Measurements from ENCODE around the gene GNLY.
"Not testable (repeated sequence)": the region's sequence is repeated elsewhere in the genome, so short reads cannot be mapped to it uniquely, and the experiment has no call there.

GNLY gene

DNA sequence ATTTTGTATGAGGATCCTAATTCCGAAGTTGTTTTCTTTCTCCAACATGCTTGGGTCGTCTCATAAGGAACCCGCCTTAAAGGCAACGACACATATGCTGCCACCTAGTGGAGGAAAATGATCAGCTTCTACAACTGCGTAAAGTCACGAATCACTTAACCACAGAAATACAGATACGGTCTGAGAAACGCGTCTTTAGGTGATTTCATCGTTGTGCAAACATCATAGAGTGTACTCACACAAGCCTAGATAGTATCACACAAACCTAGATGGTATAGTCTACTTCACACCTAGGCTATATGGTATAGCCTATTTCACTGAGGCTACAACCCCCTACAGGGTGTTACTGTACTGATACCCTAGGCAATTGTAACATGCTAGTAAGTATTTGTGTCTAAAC, 13.1 kb downstream of the GNLY start:
- DNase-seq (ENCODE audit: low read depth, low spot score): peak; percentile 48

DNA sequence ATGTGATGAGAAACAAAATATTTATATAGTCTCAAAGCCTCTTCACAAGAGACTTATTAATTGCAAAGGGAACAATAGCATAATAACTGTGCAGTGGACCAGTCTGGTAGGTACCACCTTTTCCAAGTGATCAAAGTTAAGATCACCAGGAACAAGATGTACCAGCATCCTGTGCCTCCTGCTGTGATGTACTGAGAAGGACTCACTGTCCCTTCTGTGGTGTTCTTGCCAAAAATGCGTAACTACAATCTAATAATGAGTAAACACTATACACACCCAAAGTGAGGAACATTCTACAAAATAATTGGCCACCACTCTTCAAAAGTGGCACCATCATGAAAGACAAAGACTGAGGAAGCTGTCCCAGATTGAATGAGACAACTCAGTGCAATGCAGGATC, 14.5 kb downstream of the GNLY start:
- DNase-seq (ENCODE audit: low read depth, low spot score): no peak

DNA sequence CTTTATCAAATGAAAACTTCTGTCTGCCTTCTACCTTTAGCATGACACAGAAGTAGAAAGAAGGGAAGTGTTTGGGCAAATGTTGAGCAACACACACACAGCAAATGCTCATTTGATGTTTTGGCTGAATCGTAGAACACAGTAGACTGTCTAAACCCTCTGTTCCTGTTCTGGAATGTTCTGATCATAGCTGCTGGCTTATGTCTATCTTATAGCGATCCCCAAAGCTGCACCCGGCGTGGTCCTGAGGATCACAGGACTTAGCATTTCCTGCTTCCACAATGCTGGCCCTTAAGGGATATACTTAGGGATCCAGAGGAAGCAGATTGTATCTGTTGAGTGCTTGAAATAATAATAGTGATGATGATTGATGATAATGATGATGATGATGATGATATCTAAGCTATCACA, 15.2 kb downstream of the GNLY start:
- no peak for DNase-seq (ENCODE audit: low read depth, low spot score)

DNA sequence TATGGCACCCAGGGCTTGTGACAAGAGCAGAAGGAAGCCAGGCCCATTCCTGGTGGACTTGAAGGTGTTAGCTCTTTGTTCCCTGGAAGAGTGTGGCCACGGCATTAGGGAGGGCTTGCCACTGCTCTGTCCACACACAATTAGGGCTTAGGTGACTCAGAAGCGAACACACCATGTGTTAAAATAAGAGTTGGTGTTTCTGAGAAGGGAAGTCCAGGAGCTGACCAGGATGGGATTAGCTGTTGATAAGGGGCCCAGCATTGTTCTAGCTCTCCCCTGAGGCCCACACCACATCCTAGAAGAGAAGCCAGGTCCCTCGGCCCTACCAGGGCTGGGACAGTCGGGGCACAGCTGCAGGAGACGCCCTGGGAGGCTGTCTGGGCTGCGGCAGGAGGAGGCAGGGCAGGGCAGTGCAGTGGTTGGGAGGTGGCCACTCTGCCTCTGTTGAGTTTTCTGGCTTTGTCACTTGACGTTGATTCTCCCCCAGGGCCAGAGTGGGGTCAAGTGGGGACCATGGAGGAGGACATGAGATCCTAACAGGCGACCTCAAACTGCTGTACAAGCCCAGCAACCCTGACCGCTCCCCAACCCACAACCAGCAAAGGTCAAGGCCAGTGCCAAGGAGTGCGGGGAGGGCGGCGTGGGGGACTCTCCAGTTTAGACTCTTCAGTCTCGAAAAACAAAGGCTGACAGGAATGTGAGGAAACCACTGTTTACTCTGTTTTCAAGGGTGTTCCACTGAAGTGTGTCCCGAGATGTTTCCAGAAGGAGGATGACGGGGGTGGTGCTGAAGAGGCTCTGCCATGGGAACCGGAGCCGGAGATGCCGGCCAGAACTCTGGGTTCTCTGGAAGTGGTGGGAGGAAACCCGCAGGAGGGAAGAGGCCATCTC, 16.8 kb downstream of the GNLY start:
- no peak for DNase-seq (ENCODE audit: low read depth, low spot score)

DNA sequence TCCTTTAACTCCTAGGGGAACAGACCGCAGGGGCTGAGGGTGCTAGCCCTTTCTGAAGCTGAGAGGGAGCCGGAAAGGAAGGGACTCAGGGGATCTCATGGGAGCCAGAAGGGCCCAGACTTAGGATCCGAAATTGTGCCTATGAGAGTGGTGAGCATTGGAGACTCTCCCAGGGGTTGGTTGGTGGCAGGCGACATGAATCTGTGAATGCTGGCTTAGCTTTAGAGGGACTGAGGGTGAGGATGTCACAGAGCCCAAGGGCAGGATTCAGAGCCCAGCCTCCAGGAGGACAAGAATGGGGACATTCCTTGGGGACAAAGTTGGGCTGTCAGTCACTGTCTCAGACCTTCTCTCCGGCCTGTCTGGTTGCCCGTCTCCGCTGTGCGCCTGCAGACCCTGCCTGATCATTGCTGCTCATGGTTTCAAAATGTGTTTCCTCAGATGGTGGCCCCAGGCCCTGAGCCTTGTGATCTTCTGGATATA, 17.5 kb downstream of the GNLY start:
- no peak for DNase-seq (ENCODE audit: low read depth, low spot score)

DNA sequence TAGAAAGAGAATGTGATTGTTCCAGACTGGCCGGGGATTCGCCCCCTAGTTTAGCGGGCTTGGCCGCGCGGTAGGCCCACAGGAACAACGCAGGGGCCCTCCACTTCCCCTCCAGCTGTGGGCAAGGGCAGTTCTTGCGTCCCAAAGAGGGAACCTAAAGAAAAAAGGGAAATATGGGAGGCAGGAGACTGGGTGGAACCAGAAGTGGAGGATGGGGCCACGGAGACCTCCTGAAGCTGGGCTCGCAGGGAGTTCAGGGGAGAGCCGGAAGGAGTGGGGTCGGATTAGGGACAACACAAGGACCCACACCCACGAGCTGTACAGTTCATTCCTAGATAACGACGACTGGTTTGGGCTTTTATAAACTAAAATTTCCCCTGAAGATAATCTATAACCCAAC, 18.2 kb downstream of the GNLY start:
- DNase-seq (ENCODE audit: low read depth, low spot score): no peak

DNA sequence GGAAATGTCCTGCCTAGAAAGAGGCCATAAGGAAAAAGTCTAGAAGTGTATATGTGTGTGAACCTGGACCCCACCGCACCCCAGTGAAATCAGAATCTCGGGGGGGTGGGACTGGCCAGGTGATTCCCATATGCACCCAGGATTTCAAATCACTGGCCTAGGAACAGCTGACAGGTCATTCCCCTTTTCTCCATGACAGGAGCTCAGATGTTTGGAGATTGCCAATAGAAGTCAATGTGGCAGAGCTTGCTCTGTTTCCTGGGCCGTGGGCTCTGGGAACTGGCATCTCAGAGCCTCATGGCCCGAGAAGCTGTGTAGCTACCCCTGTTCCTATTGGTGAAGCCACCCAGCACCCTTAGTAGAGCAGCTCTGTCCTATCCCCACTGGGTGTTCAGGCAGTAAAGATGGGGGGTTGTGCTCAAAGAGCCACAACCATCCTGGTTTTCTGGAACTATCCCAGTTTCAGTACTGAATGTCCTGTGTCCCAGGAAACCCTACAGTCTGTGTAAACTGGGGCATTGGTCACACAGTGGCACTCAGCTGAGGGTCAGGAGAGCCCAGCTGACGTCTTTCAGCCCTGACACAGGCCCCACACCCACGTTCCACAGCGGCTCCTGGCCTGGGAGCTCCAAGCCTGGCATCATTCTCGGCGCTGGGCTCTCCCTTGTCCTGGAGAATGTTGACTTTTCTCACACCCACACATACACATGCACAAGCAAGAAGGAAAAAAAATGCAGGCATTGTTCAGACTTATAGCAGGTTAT, 18.9 kb downstream of the GNLY start:
- DNase-seq (ENCODE audit: low read depth, low spot score): no peak

DNA sequence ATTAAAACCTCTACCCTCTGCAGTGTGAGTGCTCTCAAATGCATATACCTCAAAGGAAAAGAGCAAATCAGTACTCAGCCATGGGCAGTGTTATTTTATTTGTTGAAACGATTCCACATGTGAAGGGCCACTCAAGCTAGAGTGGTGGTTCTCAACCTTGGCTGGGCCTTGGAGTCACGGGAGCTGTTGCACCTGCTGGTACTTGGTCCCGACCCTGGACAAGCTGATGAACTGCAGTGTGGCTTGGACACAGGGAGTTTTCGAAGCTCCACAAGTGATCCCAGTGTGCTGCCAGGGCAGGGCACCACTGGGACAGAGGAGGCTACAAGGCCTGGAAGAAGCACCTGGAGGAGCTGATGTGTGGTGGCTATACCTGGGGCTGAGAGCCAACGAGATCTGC, 19.7 kb downstream of the GNLY start:
- no peak for DNase-seq (ENCODE audit: low read depth, low spot score)

DNA sequence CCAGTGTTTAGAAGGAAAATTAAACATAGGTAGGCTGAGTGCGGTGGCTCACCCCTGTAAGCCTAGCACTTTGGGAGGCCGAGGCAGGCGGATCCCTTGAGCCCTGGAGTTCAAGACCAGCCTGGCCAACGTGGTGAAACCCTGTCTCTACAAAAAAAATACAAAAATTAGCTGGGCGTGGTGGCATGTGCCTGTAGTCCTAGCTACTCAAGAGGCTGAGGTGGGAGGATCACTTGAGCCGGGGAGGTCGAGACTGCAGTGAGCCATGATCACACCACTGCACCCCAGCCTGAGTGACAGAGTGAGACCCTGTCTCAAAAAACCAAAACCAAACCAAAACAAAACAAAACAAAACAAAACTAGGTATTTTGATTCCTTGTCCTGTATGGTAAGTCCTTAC, 20.3 kb downstream of the GNLY start:
- DNase-seq (ENCODE audit: low read depth, low spot score): not testable (repeated sequence)

DNA sequence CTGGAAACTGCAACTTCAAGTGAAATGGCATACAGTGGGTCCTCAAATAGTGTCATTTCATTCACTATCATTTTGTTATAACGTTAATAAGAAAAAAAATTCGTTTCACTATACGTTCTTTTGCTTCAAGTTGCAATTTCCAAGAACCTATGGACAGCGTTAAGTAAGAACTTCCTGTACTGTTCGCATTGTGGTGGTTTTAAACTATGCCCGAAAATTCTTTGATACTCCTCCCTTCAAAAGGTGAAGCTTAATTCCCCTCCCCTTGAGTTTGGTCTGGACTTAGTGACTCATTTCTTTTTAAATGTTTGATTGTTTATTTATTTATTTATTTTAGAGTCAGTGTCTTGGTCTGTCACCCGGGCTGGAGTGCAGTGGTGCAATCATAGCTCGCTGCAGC, 20.7 kb downstream of the GNLY start:
- DNase-seq (ENCODE audit: low read depth, low spot score): no peak

DNA sequence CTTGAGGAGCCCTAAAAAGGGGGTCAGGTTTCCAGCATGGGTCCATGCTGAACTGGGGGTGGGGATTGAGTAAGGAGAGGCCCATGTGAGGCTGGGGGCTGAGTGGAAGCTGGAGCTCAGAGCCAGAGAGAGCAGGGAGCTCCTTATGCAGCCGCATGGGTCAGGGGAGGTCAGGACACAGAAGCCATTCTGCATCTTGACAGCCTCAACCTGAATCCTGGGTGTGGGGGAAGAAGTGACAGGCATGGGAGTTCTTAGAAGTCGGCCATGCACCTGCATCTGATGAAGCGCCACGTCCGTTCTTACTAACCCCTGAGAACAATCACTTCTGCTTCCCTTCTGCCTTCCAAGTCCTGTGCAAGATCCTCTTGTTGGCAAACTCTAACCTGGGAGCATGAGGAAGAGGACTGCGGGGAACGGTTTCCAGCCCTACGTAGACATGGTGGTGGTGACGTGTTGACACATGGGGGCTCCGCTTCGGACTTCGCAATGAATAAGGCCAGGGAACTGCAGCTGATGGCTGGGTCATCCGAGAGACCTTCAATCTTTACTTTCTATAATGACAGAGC, 22.3 kb downstream of the GNLY start:
- DNase-seq (ENCODE audit: low read depth, low spot score): no peak

DNA sequence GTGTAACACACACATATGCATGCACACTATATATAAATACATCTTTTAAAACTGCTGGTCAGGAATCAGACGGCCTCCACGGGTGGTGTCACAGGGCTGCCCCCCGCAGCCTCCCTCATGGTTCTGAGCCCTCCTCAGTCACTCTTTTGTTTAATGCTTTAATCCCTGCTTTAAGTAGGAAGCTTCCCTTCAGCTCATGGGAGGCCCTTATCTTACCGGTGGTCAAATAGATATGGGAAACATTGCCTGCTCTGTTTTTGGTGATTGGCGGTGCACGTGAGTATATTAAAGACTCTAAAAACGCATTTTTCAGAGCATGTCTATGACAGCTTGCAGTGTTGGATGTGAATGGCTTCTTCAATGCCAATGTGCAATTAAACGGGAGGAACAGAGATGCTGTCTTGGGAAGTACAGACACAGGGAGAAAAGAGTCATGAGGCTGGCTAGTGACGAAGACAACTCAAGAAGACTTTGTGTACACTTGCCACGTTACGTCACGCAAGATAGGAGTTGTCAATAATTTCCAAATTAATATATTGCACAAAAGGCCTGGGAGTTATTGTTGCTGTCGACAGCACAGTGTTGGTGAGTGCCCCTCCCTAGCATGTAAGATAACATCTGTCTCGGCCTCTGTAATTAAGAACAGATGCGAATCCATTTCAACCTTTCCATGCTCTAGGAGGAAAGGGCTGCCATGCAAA, 23.3 kb downstream of the GNLY start:
- no peak for DNase-seq (ENCODE audit: low read depth, low spot score)

DNA sequence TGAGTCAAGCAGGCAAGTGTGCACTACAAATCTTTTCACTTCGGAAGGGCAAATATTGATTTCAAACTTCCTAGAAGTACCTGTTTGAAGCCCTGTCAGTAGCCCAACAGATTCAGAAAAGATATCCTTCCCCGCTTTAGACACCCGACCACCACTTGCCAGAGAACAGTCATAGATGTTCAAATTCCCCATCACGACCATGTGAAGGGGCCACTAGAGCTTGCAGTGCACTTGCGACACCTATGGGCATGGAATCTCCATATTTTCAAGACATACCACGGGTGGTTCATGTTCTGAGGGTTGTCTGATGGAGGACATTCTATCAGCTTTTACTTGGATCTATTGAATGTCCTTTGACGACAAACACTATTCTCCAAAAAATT, 23.8 kb downstream of the GNLY start:
- DNase-seq (ENCODE audit: low read depth, low spot score): no peak

DNA sequence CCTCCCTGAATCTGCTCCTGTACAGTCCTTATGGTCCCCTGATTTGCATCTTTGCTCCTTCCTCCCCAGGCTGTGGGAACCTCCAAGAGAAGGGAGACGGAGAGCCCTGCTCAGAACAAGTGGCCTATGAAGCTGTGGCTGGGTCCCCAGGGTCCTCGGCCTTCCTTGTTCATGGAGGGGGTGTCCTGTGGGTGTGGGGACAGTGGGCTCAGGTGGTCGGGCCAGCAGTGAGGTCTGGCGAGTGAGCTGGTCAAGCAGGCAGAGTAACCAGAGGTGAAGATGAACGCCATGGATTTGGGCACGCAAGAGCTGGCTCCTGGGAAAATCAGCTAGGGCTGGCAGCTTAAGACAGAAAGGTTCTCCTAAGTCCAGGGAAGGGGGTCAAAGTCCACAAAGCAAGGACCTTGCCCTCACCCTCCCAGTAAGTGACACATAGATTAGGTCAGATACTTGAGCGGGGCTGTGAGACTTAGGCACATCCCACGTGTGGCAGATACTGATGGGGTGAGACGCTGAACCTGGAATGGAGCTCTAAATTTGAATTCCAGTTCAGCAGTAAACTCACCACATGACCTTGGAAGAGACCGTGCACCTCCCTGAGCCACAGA, 24.8 kb downstream of the GNLY start:
- no peak for DNase-seq (ENCODE audit: low read depth, low spot score)

DNA sequence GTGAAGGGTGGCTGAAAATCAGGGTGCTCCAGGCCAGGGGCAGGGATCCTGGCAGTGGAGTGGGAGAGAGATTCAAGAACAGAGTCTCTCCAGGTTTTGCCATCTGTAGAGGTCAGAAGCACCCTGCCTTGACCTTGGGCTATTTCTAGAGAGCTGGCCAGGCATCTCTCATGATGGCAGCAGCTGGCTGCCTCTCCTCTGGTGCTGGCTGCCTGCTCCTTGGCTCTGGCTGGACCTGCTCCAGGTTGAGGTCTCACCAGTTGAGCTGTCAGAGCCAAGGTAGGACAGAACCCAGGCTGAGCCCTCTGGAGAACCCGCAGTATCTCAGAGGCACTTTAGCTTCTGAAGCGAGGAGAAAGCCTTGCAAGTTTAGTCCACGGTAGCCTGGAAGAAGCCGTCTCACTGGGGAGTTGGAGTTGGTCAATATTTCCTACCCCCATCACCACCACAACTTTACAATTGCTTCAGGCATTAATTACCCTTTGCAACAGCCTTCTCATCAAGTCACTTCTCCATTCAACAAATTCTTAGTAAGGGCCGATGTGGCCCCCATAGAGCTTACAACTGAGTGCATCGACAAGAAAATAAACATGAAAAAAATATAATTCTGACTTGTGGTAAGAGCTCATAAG, 25.6 kb downstream of the GNLY start:
- no peak for DNase-seq (ENCODE audit: low read depth, low spot score)

DNA sequence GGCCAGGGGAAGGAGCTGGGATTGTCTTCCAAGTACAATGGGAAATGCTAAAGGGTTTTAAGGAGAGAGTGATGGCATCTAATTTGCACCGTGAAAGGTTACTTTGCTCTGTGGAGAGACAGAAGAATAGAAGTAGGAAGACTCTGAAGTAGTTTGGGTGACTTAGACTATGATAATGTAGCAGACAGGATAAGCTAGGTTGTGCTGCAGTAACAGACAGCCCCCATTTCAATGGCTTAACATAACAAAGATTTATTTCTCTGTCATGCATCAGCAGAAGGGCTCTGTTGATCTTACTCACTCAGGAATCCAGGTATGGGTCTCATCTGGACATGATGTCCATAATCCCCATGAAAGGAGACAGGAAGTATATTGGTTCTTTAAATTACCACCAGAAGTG, 26.4 kb downstream of the GNLY start:
- no peak for DNase-seq (ENCODE audit: low read depth, low spot score)

DNA sequence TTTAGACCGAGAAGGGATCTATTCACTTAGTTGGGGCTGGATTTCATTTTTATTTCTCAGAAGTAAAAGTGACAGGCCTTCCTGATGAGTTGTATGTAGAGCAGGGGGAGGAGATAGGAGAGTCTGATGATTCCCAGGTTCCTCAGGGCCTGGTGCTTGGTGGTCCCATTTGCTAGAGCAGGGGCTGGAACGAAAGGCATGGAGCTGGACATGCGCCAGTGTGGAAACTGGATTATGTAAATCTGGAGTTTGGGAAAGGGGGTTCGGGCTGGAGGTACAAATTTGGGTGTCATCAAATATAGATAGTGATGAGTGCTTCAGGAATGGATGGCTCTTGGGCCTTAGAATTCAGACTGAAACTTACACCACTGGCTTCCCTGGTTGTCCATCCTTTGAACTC, 27.5 kb downstream of the GNLY start:
- DNase-seq (ENCODE audit: low read depth, low spot score): no peak

DNA sequence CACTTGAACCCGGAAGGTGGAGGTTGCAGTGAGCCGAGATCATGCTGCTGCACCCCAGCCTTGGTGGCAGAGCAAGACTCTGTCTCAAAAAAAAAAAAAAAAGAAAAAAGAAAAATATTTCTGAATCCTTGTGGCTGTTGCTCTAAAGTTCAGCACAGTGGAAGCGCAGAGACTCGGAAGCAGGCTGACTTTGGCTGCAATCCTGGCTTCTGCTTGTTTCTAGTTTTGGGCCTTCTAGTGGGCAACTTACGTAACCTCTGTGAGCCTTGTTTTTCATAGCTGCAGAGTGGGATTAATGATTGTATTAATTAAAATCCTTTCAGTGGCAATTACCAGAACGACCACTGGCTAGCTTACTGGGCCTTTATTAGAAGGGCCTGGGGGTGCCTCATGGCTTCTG, 28.4 kb downstream of the GNLY start:
- no peak for DNase-seq (ENCODE audit: low read depth, low spot score)

DNA sequence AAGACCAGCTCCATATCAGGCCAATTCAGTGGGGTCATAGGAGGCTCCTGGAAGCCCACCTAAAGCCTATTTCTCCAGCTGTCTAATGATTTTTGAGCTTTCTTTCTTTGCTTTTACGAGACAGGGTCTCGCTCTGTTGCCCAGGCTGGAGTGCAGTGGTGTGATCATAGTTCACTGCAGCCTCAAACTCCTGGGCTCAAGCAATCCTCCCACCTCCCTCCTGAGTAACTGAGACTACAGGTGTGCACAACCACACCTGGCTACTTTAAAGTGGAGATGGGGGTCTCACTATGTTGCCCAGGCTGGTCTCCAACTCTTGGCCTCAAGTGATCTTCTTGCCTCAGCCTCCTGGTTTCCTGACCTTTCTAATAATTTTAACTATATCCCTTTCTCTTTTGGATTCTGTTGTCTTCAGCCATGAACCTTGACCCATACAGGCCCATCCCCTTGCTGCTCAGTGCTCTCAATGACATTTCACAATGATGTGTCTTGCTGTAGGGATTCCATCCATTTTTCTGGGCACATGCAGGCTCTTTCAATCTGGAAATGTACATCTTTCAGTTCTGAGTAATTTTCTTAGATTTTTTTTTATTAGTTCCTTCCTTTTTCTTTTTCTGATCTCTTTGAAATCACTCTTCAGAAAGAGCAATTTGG, 29.7 kb downstream of the GNLY start:
- DNase-seq (ENCODE audit: low read depth, low spot score): no peak

DNA sequence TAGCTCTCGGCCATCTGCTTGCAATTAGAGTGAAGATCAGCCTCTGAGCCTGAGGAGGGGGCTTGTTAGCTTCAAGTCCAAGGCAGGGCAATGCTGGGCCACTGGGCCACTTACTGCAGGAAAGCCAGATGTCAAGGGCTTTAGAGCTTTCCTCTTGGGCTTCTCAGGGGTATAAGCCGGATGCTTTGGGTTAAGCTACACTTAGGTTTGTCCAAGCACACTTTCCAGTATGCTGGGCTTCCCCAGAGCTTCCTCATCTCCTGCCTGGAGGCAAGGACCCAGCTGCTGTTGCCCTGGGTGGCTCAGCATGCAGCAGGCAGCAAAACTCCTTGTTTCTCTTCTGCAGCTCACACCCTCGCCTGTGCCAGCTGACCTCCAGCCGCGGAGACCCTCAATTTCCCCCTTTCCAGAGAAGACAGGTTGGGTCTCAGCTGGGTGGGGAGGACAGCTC, 30.6 kb downstream of the GNLY start:
- DNase-seq (ENCODE audit: low read depth, low spot score): no peak

Measured in iPS DF 19.7 (cell line).